Measurements from ENCODE around the gene ESM1. TPM values are rescaled to one million over a fixed set of nuclear protein-coding genes. Genes with fewer than 3 reads are reported as not detected.

Gene ESM1
- total and polyA plus RNA-seq, 4 donors: 3.8 to 48.0 (median 10.0) TPM

DNA sequence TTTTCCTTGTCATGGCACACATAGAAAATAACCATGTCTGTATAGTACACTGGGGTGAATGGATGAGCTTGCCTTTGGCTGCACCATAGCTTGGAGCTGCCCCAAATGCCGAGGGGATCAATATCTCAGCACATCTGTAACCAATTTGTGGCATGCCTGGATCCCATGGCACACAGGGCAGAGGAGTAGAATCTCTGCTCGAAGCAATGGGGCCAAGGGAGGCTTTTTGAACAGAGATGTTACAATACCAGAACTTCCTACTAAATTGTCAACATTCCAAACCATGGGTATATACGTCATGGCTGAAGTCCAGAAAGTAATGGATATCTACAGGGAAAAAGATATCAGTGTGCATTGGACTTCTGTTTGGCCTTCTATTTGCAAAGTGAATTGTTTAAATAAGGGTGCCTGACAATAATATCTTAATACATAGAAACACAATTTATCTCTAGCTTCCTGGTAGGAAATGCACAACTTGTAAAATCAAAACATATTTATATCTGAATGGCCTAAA is 39.0 kb downstream of the ESM1 start:
- Histone ChIP-seq H3K27ac (ENCODE audit: low read depth in 1 of 2, low read length in 1 of 2) (no peak overlapping the region), H3K27me3 (ENCODE audit: control insufficient read depth in 3 of 3, insufficient read depth in 3 of 3, low read length in 2 of 3) (no peaks in the 10 kb centered on the region), H3K4me3 (no peak overlapping the region), H3K36me3 (ENCODE audit: control insufficient read depth in 4 of 4, insufficient read depth in 4 of 4, low read length in 4 of 4) (no peaks in the 10 kb centered on the region), H3K9ac (ENCODE audit: insufficient read depth in 1 of 2, low read length in 2 of 2) (no peak overlapping the region), H3K4me1 (ENCODE audit: control insufficient read depth in 5 of 5, insufficient read depth in 5 of 5, low read length in 5 of 5) (no peaks in the 10 kb centered on the region), H3K9me3 (ENCODE audit: control insufficient read depth in 4 of 4, insufficient read depth in 3 of 4, low read length in 3 of 4) (no peaks in the 10 kb centered on the region)
- ATAC-seq (ENCODE audit: insufficient read depth, low FRiP score) (no peak), DNase-seq (no peak)
- 80% methylated on average over 3 of the region's 3 CpGs for WGBS, 2 donors
- TF ChIP-seq, protein P1, sequence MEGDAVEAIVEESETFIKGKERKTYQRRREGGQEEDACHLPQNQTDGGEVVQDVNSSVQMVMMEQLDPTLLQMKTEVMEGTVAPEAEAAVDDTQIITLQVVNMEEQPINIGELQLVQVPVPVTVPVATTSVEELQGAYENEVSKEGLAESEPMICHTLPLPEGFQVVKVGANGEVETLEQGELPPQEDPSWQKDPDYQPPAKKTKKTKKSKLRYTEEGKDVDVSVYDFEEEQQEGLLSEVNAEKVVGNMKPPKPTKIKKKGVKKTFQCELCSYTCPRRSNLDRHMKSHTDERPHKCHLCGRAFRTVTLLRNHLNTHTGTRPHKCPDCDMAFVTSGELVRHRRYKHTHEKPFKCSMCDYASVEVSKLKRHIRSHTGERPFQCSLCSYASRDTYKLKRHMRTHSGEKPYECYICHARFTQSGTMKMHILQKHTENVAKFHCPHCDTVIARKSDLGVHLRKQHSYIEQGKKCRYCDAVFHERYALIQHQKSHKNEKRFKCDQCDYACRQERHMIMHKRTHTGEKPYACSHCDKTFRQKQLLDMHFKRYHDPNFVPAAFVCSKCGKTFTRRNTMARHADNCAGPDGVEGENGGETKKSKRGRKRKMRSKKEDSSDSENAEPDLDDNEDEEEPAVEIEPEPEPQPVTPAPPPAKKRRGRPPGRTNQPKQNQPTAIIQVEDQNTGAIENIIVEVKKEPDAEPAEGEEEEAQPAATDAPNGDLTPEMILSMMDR (IDR thresholded peaks at IDR 0.05; ENCODE audit: control extremely low read depth, extremely low read depth): no peak

DNA sequence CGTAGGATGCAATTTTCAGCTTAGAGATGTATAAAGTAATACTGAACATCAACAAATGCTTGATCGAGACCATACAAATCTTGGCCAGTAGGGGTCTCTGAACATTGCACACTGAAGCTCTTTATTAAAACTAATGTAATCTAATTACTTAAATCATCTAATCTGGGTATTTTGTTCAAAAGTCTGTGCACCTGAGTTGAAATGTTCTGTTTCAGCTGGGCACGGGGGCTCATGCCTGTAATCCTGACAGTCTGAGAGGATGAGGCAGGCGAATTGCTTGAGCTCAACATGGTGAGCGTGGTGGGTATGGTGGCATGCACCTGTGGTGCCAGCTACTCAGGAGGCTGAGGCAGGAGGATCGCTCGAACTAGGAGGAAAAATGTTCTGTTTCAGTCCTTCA is 41.0 kb downstream of the ESM1 start:
- H3K27ac ChIP-seq (ENCODE audit: low read depth in 1 of 2, low read length in 1 of 2): no peak overlapping the region
- H3K4me3 ChIP-seq: no peak overlapping the region
- H3K4me1 ChIP-seq (ENCODE audit: control insufficient read depth in 5 of 5, insufficient read depth in 5 of 5, low read length in 5 of 5): no peaks in the 10 kb centered on the region
- H3K9me3 ChIP-seq (ENCODE audit: control insufficient read depth in 4 of 4, insufficient read depth in 3 of 4, low read length in 3 of 4): no peaks in the 10 kb centered on the region
- peak in 2 of 3 donors; percentile 24 to 57 for DNase-seq
- WGBS, 2 donors: 74 to 77% methylated on average over 7 of the region's 7 CpGs
- no peaks in the 10 kb centered on the region for H3K27me3 ChIP-seq (ENCODE audit: control insufficient read depth in 3 of 3, insufficient read depth in 3 of 3, low read length in 2 of 3)
- no peak overlapping the region for H3K9ac ChIP-seq (ENCODE audit: insufficient read depth in 1 of 2, low read length in 2 of 2)
- H3K36me3 ChIP-seq (ENCODE audit: control insufficient read depth in 4 of 4, insufficient read depth in 4 of 4, low read length in 4 of 4): no peaks in the 10 kb centered on the region
- no peak for ATAC-seq (ENCODE audit: insufficient read depth, low FRiP score)
- TF ChIP-seq, protein P1 (IDR thresholded peaks at IDR 0.05; ENCODE audit: control extremely low read depth, extremely low read depth): peak; percentile 48

DNA sequence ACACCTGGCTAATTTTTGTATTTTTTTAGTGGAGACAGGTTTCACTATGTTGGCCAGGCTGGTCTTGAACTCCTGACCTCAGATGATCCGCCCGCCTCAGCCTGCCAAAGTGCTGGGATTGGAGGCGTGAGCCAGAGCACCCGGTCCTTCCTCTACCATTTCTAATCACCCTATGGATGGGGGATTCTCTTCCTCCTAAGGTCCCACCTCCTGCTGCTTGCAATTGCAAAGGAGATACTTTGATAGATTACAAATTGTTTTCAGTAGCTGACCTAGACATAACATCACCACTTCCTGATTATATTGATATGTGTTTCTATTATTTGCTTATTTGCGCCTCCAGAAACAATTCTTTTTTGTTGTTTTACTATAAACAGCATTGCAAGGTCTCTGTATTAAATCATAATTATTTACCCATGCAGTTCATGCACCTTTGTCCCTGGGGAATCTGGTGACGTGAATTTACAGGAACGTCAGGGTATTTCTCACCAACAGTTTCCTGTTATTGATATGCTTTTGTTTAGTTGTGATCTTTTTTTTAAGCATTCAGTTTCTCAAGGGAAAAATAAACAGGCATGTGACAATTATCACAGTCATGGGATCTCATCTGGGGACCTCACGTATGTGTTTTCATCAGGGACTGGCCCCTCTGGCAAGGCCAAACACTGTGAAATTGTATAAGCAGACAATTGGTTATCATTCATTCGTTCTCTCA is 43.2 kb downstream of the ESM1 start:
- Histone ChIP-seq H3K27ac (ENCODE audit: low read depth in 1 of 2, low read length in 1 of 2) (no peak overlapping the region), H3K27me3 (ENCODE audit: control insufficient read depth in 3 of 3, insufficient read depth in 3 of 3, low read length in 2 of 3) (no peaks in the 10 kb centered on the region), H3K4me1 (ENCODE audit: control insufficient read depth in 5 of 5, insufficient read depth in 5 of 5, low read length in 5 of 5) (no peaks in the 10 kb centered on the region), H3K36me3 (ENCODE audit: control insufficient read depth in 4 of 4, insufficient read depth in 4 of 4, low read length in 4 of 4) (no peaks in the 10 kb centered on the region), H3K4me3 (no peak overlapping the region), H3K9me3 (ENCODE audit: control insufficient read depth in 4 of 4, insufficient read depth in 3 of 4, low read length in 3 of 4) (no peaks in the 10 kb centered on the region), H3K9ac (ENCODE audit: insufficient read depth in 1 of 2, low read length in 2 of 2) (no peak overlapping the region)
- ATAC-seq (ENCODE audit: insufficient read depth, low FRiP score) (no peak), DNase-seq (no peak)
- TF ChIP-seq, protein P1 (IDR thresholded peaks at IDR 0.05; ENCODE audit: control extremely low read depth, extremely low read depth): no peak
- 56 to 66% methylated on average over 9 of the region's 9 CpGs for WGBS, 2 donors

Measured in lung (tissue), 12 donors.